HG03159 (cell line): ENCODE data around the gene ELMOD1.

ENCODE experiments used
- ATAC-seq: cut with Tn5 transposase; IDR thresholded peaks from one replicate; pipeline ENCODE4 v1.9.1; 2021; ENCODE audit warnings: mild to moderate bottlenecking, moderate library complexity; ENCODE audit not compliant: unreplicated experiment

The ELMOD1 gene

GRCh38 chr11:107583629-107584195 lies 7.2 kb upstream of the ELMOD1 start:
- no peak for ATAC-seq

GRCh38 chr11:107587306-107587979 lies 3.5 kb upstream of the ELMOD1 start:
- ATAC-seq: no peak

- ATAC-seq: peak; percentile 36
Measured at GRCh38 chr11:107591378-107592230, 657 bp downstream of the ELMOD1 start.

GRCh38 chr11:107592231-107592590 lies 1.3 kb downstream of the ELMOD1 start:
- peak; percentile 7 for ATAC-seq

GRCh38 chr11:107592813-107593212 lies 1.9 kb downstream of the ELMOD1 start:
- ATAC-seq: no peak

GRCh38 chr11:107593951-107594350 lies 3.0 kb downstream of the ELMOD1 start:
- no peak for ATAC-seq

- no peak for ATAC-seq
Measured at GRCh38 chr11:107594736-107595135, 3.8 kb downstream of the ELMOD1 start.

GRCh38 chr11:107598225-107599139 lies 7.5 kb downstream of the ELMOD1 start:
- peak; percentile 90 for ATAC-seq

GRCh38 chr11:107605061-107606006 lies 14.4 kb downstream of the ELMOD1 start:
- no peak for ATAC-seq

GRCh38 chr11:107606141-107606540 lies 15.2 kb downstream of the ELMOD1 start:
- ATAC-seq: no peak

GRCh38 chr11:107608809-107609208 lies 17.9 kb downstream of the ELMOD1 start:
- no peak for ATAC-seq

GRCh38 chr11:107609400-107610218 lies 18.7 kb downstream of the ELMOD1 start:
- no peak for ATAC-seq

GRCh38 chr11:107612445-107612844 lies 21.5 kb downstream of the ELMOD1 start:
- no peak for ATAC-seq

- ATAC-seq: no peak
Measured at GRCh38 chr11:107619926-107620325, 29.0 kb downstream of the ELMOD1 start.

- ATAC-seq: no peak
Measured at GRCh38 chr11:107621081-107621480, 30.1 kb downstream of the ELMOD1 start.

- ATAC-seq: no peak
Measured at GRCh38 chr11:107623183-107623582, 32.2 kb downstream of the ELMOD1 start.

GRCh38 chr11:107624983-107625684 lies 34.2 kb downstream of the ELMOD1 start:
- no peak for ATAC-seq

GRCh38 chr11:107625685-107625989 lies 34.7 kb downstream of the ELMOD1 start:
- ATAC-seq: no peak

GRCh38 chr11:107631043-107631442 lies 40.1 kb downstream of the ELMOD1 start:
- no peak for ATAC-seq
